HepG2 (cell line): ENCODE measurements around the gene HDAC5. TPM values are rescaled to one million over a fixed set of nuclear protein-coding genes. Genes with fewer than 3 reads are reported as not detected.

Source experiments
- GLI4 ChIP-seq: sonication (generic); formaldehyde crosslinking; IDR thresholded peaks from 2 replicates; pipeline ENCODE4 v1.5.1; 2020; ENCODE audit warnings: missing genetic modification reagents, mild to moderate bottlenecking, moderate library complexity, borderline replicate concordance
- HNF1B ChIP-seq: sonication (generic); formaldehyde crosslinking; IDR thresholded peaks from 2 replicates; pipeline ENCODE4 v1.5.1; 2020; ENCODE audit warnings: mild to moderate bottlenecking, moderate library complexity, missing genetic modification reagents
- JARID2 ChIP-seq: sonication (generic); formaldehyde crosslinking; IDR thresholded peaks from 2 replicates; pipeline ENCODE4 v1.8.1; 2023; ENCODE audit warnings: missing genetic modification reagents, inconsistent platforms; ENCODE audit not compliant: insufficient replicate concordance
- KAT7 ChIP-seq: IDR thresholded peaks from 2 replicates; pipeline ENCODE4 v1.6.1; 2018; ENCODE audit warnings: borderline replicate concordance, missing compliant biosample characterization
- KLF13 ChIP-seq: sonication (generic); formaldehyde crosslinking; IDR thresholded peaks from 2 replicates; pipeline ENCODE4 v1.4.0; 2020; ENCODE audit warnings: mild to moderate bottlenecking, missing genetic modification reagents
- MLX ChIP-seq: IDR thresholded peaks from 2 replicates; pipeline ENCODE4 v1.6.1; 2016
- NR0B2 ChIP-seq: sonication (generic); formaldehyde crosslinking; IDR thresholded peaks from 2 replicates; pipeline ENCODE4 v1.4.0; 2020; ENCODE audit warnings: mild to moderate bottlenecking, missing genetic modification reagents
- SIN3B ChIP-seq: fragments of 150-350 bp; IDR thresholded peaks from 2 replicates; pipeline ENCODE4 v1.6.1; 2014; ENCODE audit warnings: low read length
- TBX2 ChIP-seq: sonication (generic); formaldehyde crosslinking; IDR thresholded peaks from 2 replicates; pipeline ENCODE4 v1.5.0; 2020; ENCODE audit warnings: missing genetic modification reagents, mild to moderate bottlenecking, borderline replicate concordance
- THYN1 ChIP-seq: sonication (generic); formaldehyde crosslinking; IDR thresholded peaks from 2 replicates; pipeline ENCODE4 v1.8.1; 2023; ENCODE audit warnings: low read depth, mild to moderate bottlenecking, moderate library complexity, missing genetic modification reagents, borderline replicate concordance
- TIGD3 ChIP-seq: sonication (generic); formaldehyde crosslinking; IDR thresholded peaks from 2 replicates; pipeline ENCODE4 v1.5.1; 2020; ENCODE audit warnings: mild to moderate bottlenecking, missing genetic modification reagents, borderline replicate concordance
- ZBTB37 ChIP-seq: sonication (generic); formaldehyde crosslinking; IDR thresholded peaks from 2 replicates; pipeline ENCODE4 v1.4.0; 2020; ENCODE audit warnings: mild to moderate bottlenecking, missing genetic modification reagents
- ZMYM3 ChIP-seq: sonication (generic); formaldehyde crosslinking; IDR thresholded peaks from 2 replicates; pipeline ENCODE4 v1.5.1; 2020; ENCODE audit warnings: mild to moderate bottlenecking, missing genetic modification reagents
- ZNF180 ChIP-seq: sonication (generic); formaldehyde crosslinking; IDR thresholded peaks from 2 replicates; pipeline ENCODE4 v1.4.0; 2020; ENCODE audit warnings: low read depth, missing genetic modification reagents, borderline replicate concordance
- ZNF207 ChIP-seq: fragments of 450-650 bp; IDR thresholded peaks from 2 replicates; pipeline ENCODE4 v1.6.1; 2016; ENCODE audit warnings: antibody characterized with exemption, borderline replicate concordance
- ZNF343 ChIP-seq: sonication (generic); formaldehyde crosslinking; IDR thresholded peaks from 2 replicates; pipeline ENCODE4 v1.4.0; 2020; ENCODE audit warnings: mild to moderate bottlenecking, missing genetic modification reagents
- ZNF543 ChIP-seq: sonication (generic); formaldehyde crosslinking; IDR thresholded peaks from 2 replicates; pipeline ENCODE4 v1.4.0; 2020; ENCODE audit warnings: mild to moderate bottlenecking, missing genetic modification reagents
- ZNF570 ChIP-seq: sonication (generic); formaldehyde crosslinking; IDR thresholded peaks from 2 replicates; pipeline ENCODE4 v1.4.0; 2020; ENCODE audit warnings: mild to moderate bottlenecking, missing genetic modification reagents, borderline replicate concordance
- ZNF749 ChIP-seq: sonication (generic); formaldehyde crosslinking; IDR thresholded peaks from 2 replicates; pipeline ENCODE4 v1.8.0; 2022; ENCODE audit warnings: mild to moderate bottlenecking, missing genetic modification reagents, moderate library complexity, borderline replicate concordance
- ZNF790 ChIP-seq: sonication (generic); formaldehyde crosslinking; IDR thresholded peaks from 2 replicates; pipeline ENCODE4 v1.8.0; 2022; ENCODE audit warnings: missing genetic modification reagents, mild to moderate bottlenecking, borderline replicate concordance
- ZNF792 ChIP-seq: IDR thresholded peaks from 2 replicates; pipeline ENCODE4 v1.6.1; 2016
- ZUFSP ChIP-seq: sonication (generic); formaldehyde crosslinking; IDR thresholded peaks from 2 replicates; pipeline ENCODE4 v1.9.0; 2021; ENCODE audit warnings: missing genetic modification reagents, mild to moderate bottlenecking, borderline replicate concordance
- polyA plus RNA-seq, 8 experiments: library from polyadenylated mRNA; depleted of rRNA in 3 of 8; stranded (reverse) in 7 of 8; unstranded in 1 of 8; fragments of >200 nt; fragmentation: Illumina TruSeq in 4 of 8; extraction: Trizol in 4 of 8; gene quantifications; 2 replicates each; pipeline versions ENCODE4 v1.2.1 to v1.2.3, GENCODE V29; 2011 to 2016; ENCODE audit warnings: low read depth in 4 of 8, missing spikeins in 1 of 8, mixed read lengths in 1 of 8; ENCODE audit not compliant: insufficient read depth in 1 of 8
- total RNA-seq, 5 experiments: library from RNA; depleted of rRNA; stranded (reverse); fragments of >200 nt; fragmentation: Illumina TruSeq; extraction: Trizol; gene quantifications; 2 replicates each; pipeline ENCODE4 v1.2.3, GENCODE V29; 2016; ENCODE audit warnings: low read depth in 1 of 5

HDAC5 gene
- total and polyA plus RNA-seq, 2 of the 13 experiments (the other 11 are each of a cell fraction or from before 2014, with no cell fraction given) = 46.4 to 85.4 TPM

- TF ChIP-seq NR0B2 (no peak), TBX2 (CRISPR knock-in tag) (no peak), MLX (no peak), HNF1B (no peak; the same call in 1 of the 2 replicates), GLI4 (peak; percentile 64; the same call in 1 of the 2 replicates), SIN3B (no peak), ZMYM3 (CRISPR knock-in tag) (no peak), KLF13 (no peak), ZNF790 (CRISPR knock-in tag) (0 out of 2 replicates have a peak, but pooled peaks have one; percentile 2), TIGD3 (CRISPR knock-in tag) (no peak), ZNF343 (CRISPR knock-in tag) (no peak), ZNF570 (CRISPR knock-in tag) (0 out of 2 replicates have a peak, but pooled peaks have one; percentile 58), ZNF180 (CRISPR knock-in tag) (no peak), THYN1 (CRISPR knock-in tag) (no peak), ZNF207 (no peak), ZBTB37 (CRISPR knock-in tag) (0 out of 2 replicates have a peak, but pooled peaks have one; percentile 29), ZNF792 (CRISPR knock-in tag) (no peak), ZNF749 (CRISPR knock-in tag) (no peak), KAT7 (no peak), JARID2 (no peak), ZUFSP (CRISPR knock-in tag) (no peak), ZNF543 (CRISPR knock-in tag) (0 out of 2 replicates have a peak, but pooled peaks have one; percentile 20)
Measured at GRCh38 chr17:44124118-44124438, 637 bp upstream of the HDAC5 start (continued).
